GM18909 (cell line): ENCODE measurements around the gene EDN1.

Experiments
- ATAC-seq: cut with Tn5 transposase; IDR thresholded peaks from one replicate; pipeline ENCODE4 v1.9.1; 2021; ENCODE audit warnings: mild to moderate bottlenecking; ENCODE audit not compliant: unreplicated experiment, poor library complexity

Gene EDN1

DNA sequence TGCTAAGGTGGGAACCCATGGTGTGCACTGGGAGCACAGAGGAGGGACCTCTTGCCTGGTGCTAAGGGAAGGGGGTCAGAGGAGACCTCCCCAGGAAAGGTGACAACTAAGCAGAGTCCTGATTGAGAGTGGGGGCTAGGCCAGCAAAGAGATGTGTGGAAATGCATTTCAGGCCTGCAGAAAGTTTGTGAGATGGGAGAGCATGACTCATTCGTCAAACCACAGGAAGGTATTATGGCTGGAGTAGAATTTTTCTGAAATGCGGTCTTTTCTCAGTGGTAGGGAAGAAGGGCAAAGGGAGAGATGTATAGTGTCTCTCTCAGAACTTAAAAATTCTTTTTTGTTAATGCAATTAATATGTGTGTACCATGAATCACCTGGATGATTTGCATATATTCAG is 23.6 kb upstream of the EDN1 start:
- ATAC-seq, result no peak

DNA sequence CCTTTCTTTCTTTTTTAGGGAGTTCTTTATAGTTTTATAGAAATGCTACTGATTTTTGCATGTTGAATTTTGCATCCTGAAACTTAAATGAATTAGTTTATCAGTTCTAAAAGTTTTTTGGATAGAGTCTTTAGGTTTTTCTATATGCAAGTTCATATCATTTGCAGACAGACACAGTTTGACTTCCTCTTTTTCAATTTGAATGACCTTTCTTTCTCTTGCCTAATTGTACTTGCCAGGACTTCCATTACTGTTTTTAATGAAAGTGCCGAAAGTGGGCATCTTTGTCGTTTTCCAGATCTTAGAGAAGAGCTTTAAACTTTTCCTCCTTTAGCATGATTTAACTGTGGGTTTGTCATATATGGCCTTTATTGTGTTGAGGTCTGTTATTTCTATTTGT is 21.1 kb upstream of the EDN1 start:
- no peak for ATAC-seq

DNA sequence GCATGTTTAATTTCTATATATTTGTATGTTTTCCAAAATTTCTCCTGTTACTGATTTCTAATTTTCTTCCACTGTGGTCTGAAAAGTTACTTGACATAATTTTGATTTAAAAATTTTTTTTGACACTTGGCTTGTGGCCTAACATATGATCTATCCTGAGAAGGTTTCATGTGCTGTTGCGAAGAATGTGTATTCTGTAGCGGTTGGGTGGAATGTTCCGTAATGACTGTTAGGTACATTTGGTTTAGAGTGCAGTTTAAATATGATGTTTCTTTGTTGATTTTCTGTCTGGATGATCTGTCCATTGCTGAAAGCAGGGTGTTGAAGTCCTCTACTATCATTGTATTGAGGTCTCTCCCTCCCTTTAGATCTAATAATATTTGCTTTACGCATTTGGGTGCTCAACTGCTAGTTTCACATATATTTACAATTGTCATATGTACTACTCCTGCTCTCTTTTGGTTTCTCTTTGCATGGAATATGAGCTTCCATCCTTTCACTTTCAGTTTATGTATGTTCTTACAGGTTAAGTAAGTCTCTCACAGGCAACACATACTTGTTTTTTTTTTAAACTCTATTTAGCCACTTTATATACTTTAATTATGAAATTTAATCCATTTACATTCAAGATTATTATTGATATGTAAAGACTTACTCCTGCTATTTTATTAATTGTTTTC is 19.5 kb upstream of the EDN1 start:
- no peak for ATAC-seq

GRCh38 chr6:12271594-12271993 is 18.6 kb upstream of the EDN1 start:
- no peak for ATAC-seq

GRCh38 chr6:12271997-12272396 is 18.2 kb upstream of the EDN1 start:
- no peak for ATAC-seq

DNA sequence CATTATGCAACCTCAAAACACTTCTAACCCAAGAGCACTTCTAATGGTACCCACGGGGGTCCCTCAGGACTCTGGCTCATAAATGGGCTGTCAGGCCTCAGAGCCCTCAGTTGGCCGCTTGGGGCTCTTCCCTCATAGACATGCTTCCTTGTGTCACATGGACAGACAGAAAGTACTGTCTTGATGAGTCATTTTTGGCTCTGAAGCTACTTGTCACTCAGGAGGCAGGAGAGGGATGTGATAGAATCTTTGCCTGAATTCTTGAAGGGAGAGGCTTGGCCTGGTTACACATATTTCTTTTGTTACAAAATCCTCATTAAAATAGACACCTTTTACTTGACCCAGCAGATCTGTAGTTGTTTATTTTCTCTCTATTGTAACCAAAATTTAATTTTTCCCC is 15.1 kb upstream of the EDN1 start:
- no peak for ATAC-seq

DNA sequence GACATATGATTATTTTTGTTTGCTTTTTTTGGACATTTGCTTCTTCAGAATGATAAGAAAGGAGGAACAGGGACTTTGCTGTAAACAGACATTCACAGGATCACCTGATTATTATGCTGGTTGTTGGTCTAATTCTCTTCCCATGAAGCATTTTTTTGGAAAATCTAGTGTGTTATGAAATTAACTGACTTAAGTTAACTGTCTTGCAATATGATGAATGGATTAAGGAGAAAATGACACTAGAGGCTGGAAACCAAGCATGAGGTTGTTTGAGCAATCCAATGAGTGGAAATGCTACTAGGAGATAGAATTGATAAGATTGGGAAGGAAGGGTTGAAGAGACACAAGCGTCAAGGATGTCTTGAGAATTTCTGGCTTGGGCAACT is 13.2 kb upstream of the EDN1 start:
- no peak for ATAC-seq

DNA sequence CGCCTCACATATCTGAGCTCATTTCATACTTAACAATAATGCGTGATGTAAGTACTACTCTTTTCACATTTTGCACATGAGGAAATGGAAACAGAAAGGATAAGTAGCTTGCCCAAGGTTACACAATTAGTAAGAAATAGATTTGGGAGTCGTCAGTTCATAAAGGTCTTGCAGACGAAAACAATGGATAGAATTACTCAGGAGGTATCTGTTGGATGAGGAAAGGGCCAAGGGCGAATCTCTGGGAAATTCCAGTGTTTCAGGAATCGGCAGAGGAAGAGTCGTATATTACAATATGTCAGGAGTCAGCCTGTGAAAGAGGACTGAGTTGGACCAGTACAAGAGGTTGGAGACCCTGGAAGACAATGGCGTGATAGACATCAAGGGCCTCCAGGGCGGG is 12.8 kb upstream of the EDN1 start:
- ATAC-seq, result no peak

GRCh38 chr6:12278915-12279314 is 11.2 kb upstream of the EDN1 start:
- no peak for ATAC-seq

GRCh38 chr6:12279322-12280091 is 10.7 kb upstream of the EDN1 start:
- no peak for ATAC-seq

GRCh38 chr6:12280458-12280857 is 9.7 kb upstream of the EDN1 start:
- ATAC-seq, result no peak

DNA sequence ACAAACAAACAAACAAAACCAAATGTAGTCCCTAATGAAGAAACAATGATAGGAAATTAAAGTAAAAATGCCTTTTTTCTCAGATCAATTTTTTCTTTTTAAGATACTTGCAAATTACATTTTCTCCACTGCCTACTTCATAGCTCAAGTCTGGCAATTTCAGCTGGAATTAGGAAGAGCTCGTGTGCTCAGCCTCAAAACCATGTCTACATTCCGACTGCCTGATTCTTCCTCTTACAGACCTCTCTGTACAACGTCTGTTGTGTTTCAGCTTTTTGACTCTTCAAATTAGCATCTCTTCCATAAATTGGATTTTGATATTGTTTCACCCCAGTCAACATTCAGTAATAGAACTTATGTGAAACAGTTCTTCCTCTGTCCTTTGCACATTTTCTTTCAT is 9.3 kb upstream of the EDN1 start:
- no peak for ATAC-seq

DNA sequence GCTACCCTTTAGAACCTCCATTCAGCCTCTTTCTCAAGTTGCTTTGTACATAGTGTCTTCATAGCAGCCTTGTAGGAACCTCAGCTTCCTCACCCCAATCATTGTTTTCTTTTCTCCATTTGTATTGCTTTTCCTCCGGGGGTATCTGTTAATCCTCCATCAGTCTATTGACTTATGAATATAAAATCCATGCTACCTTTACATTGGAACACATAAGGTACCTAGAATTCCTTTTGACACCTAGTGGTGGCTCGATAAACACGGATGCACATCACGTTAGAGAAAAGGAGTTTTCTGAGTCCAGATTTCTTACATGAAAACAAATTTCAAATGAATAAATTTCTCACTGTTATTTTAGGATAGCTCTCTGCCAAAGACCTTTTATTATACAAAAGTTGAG is 6.3 kb upstream of the EDN1 start:
- no peak for ATAC-seq

DNA sequence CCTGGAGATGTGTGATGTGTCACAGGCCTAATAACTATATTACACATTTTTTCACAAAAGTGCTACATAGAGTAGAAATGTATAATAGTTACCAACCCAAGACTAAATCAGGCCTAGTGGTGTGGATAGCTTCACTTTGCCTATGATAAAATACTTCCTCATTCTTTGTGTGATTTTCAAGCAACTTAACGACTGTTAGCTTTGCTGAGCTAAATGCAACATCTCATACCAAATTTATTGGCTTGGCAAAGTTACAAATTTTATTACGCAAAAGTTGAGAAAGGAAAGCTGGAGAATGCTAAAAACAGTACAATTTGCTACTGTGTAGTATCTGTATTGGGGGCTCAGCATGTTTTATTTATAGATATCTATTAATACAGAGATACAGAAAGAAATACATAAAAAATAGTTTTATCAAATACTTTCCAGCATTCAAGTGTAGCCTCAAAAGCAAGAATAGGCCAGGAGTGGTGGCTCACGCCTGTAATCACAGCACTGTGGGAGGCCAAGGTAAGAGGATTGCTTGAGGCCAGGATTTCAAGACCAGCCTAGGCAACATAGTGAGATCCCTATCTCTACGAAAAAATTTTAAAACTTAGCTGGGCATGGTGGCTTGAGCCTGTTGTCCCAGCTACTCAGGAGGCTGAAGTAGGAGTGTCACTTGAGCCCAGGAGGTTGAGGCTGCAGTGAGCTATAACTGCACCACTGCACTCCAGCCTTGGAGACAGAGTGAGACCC is 3.6 kb upstream of the EDN1 start:
- ATAC-seq, result no peak

DNA sequence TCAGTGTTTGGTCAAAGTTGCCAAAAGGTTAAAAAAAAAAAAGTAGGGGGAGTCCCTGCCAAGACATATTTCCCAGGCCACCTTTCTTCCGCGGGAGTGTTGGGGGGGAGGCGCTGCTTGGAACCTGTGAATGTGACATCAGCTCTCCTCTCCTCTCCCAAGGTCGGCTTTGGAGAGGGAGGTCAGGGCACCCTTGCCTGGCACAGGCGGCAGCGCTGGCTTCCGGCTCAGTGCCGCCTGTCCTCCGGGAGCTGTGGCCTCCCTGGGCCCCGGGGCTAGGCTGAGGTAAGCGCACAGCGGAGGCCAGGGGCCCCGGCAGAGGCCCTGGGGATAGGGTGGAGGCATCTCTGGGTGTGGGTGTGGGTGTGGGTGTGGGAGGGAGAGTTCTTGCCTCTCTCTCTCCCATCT is 1.9 kb upstream of the EDN1 start:
- no peak for ATAC-seq

DNA sequence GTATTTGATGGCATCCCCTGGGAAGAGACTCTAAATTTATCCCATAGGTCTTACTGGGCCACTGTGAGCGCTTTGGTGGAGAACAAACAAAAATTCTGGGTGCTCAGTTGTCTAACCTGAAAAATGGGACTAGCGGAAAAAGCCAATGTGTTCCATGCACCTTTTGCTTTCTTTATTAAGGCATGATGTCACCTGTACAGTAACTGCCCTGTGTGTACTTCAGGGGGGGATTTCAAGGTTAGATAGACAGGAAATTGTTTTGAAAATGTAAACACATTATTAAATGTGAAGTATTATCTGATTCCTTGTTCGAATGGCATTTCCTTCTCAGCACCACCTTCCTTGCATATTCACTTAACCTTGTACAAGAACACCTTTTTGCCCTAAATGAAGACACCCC is 1.2 kb upstream of the EDN1 start:
- no peak for ATAC-seq

DNA sequence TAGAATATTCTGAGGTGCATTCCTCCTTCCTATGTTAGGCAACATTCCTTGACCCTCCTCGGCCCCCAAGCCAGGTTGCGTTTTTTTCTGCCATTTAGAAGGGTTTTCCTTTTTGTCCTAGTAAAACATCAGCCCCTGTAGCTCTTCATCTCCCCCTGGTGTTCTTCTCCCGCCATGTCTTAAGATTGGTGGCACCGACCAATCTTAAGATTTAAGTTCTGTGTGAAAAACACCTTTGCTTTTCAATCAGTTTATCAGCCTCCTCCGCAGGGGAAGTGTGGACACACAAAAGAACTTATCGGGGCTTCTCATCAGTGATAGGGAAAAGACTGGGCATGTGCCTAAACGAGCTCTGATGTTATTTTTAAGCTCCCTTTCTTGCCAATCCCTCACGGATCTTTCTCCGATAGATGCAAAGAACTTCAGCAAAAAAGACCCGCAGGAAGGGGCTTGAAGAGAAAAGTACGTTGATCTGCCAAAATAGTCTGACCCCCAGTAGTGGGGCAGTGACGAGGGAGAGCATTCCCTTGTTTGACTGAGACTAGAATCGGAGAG is 719 bp upstream of the EDN1 start:
- no peak for ATAC-seq

DNA sequence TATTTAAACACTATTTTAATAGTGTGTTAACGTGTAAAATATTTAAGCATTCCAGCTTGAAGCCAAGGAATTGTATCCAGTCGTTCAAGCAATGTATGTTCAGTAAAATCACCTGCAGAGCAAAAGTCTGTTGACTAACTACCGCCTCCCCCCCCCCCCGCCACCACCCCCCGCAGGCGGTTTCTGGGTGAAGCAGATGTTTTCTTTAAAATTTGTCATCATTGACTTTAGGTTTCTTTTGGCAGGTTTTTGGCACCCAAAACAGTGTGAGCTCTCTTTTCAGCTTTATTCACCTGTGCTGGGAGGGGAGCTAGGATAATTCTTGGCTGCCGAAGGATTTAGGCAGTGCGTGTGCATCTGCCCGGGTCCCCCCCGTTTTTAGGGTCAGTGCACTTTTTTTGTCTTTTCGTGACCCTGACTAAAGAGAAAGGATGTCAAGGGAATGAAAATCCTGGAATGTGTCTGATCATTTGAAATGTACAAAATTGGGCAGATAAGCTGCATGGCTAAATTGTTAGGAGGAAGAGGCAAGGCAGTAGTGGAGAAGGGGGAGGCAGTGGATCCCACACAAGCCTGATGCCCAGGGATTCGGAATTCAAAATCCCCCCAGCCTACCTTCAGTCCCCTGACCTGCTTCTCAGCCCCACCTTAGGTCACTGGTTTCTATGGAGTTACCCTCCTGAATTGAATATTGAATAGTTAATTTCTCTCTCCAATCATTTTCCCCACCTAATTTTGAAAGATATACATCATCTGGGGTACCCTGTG is 1.1 kb downstream of the EDN1 start:
- ATAC-seq, result no peak

- ATAC-seq, result no peak
Observed at GRCh38 chr6:12291839-12292604, 1.9 kb downstream of the EDN1 start.
